SIG-M5 treated with dmso at 0.1 percent for 504 hours (cell line): ENCODE results near the gene KRT83.
"Not testable (repeated sequence)": the region's sequence is repeated elsewhere in the genome, so short reads cannot be mapped to it uniquely, and the experiment has no call there.

Source experiments
- DNase-seq: peaks from one replicate; lab custom pipeline; 2025; ENCODE audit not compliant: unreplicated experiment; lab: John Stamatoyannopoulos, UW

The KRT83 gene

GRCh38 chr12:52287816-52288805, 33.1 kb downstream of the KRT83 start:
- not testable (repeated sequence) for DNase-seq

- DNase-seq = not testable (repeated sequence)
Observed at GRCh38 chr12:52286857-52287785, 34.1 kb downstream of the KRT83 start.

- no peak for DNase-seq
Observed at GRCh38 chr12:52285851-52286530, 35.2 kb downstream of the KRT83 start.

DNA sequence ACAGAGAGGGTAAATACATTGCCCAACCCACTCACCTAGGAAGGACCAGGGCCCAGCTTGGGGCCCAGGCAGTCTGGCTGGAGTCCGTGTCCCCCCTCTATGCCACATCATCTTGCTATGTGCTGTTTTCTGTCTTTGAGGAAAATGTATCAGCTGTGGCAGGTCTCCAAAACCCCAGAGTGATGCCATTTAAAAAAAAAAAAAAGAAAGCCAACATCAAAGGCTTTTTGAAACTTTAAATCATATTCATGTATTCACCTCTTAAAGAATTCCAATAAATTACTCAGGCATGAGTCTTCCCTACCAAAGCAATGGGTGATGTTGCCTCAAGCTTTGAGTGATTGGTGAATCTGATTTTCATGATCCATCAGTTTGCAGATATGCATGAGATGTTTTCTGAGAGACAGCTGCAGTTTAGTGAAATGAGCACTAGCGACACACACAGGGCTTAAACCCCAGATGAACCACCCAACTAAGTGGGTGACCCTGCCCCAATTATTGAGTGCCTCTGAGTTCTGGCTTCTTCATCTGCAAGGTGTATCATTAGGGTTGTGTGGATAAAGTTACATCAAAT, 35.9 kb downstream of the KRT83 start:
- DNase-seq = no peak

DNA sequence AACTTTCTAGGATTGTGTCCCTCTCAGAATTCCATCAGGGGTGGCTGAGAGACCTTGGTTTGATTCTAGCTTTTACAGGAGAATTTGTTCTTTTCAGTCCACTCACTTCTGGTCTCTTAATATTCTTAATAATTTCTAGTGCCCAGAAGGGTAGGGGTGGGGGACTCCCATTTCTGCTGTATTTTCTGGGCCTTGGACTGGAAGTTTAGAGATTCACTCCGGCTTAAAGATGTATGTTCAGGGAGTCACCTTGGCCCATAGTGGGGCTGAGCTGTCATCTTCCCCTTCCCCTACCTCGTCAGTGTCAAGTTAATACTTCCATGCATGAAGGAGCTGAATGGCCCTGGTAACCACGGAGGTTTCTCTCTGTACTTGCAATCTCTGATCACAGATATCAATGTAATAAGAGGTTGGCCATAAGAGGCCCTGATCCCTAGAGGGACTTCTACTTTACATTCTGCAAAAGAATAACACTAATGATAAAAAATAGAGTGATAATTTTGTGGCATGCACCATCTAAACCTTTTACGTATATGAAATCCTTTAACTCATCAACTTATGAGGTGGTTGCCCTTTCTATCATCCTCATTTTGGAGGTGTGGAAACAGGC, 36.5 kb downstream of the KRT83 start:
- no peak for DNase-seq

DNA sequence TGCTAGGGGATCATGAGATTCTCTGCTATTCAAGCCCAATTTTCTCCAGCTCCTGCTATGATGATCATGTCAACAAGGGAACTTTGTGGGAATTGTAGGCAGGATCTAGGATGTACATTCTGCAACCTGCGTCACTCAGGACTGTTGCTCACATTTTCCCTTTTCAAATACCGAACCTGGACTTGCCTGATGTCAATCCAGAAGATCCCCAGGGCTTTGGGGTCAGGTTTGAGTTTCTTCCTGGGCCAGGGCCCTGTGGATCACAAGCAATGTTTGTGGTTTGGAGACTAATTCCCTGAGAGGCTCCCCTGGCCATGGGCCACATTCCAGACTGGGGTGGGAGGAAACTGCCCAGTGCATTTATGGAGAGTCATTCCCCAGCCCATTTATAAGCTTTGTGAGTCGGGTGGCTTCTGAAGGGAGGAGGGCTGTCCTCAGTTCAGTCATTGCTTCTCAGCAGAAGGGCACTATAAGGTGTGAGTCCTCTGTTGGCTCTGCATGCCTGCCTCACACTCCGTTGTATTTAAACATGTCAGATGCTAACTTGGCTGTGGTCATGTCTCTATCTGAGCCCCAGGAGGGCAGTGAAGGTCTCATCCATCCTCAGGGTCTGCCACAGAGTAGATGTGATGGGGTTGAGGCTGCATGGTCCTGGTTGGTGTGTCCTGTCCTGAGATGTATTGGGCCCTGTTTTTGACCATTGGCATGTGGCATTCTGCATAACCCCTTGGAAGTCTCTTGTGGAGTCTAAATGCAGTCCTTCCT, 40.2 kb downstream of the KRT83 start:
- DNase-seq = peak; percentile 61

DNA sequence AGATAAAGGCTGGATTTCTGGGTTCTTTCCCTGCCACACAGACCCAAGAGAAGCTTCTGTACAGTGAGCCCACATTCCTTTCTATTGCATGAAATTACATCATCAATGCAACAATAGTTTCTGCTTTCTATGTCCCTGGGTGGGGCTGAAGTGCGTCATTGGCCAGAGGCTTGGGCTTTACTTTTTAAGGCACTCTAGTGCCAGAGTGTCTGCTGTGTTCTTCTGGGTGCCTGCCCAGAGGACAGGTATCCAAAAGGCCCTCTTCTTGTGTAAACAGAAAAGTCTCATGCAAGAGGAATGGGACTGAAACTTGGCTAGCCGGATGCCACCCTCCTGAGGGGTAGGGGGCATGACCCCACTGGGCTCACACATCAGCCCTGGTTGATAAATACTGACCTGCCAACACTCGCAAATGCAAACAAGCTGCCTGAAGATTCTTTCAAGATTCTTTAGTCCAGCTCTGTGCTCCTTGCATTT, 40.8 kb downstream of the KRT83 start:
- peak; percentile 88 for DNase-seq

- no peak for DNase-seq
Observed at GRCh38 chr12:52279422-52280318, 41.5 kb downstream of the KRT83 start.

DNA sequence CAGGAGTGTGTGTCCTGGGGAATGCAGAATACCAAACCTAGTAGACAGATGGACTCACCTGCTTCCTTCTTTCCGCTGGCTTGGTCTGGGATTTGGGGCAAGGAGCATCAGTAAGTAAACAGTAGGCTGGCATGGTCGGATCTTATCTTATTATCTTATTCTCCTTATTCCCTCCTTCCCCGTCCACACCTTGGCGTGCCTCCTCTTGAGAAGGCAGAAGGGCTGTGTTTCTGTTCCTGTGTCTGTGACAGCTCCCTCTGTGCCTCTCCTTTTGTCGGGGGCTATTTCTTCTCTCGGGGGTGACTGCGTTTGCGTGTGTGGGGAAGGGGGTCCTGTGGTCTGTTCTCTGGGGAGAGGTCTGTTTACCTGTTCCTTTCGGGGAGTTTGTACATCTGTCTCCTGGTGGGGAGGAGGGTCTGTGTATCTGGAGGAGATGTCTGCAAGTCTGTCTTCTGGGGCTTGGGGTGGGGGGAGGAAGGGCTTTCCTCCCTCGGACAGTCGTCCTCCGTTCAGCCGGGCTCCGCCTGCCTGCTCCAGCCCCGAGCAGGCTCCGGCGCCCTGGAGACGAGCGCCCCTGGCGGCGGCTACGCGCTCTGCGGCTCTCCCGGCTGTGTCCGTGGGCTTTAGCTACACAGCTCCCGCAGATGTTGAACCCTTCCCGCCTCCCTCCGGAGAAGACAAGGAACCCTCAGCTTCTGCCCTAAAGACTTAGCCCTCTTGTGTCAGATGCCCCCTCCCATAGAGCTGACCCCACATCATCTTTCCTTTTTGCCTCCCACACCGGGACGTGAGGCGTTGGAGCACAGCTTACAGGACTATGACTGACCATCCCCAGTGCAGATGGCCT, 42.4 kb downstream of the KRT83 start:
- peak; percentile 56 for DNase-seq

GRCh38 chr12:52277486-52278245, 43.5 kb downstream of the KRT83 start:
- no peak for DNase-seq

DNA sequence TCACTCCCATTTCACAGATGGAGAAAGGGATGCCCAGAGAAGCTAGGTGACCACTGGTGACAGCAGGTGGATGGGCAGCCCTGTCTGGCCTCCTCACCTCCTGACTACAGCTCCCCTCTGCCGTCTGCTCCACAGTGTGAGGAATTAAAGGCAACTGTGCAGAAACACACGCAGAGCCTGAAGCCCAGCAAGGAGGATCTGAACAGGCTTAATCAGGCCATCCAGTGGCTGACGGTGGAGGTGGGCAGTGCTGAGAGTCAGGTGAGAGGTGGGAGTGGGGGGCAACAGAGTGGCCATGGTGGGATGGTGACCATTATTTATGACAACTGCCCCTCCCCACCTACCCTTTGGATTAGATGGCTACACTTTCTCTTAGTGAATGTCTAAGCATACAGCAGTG, 45.5 kb downstream of the KRT83 start:
- DNase-seq = no peak

DNA sequence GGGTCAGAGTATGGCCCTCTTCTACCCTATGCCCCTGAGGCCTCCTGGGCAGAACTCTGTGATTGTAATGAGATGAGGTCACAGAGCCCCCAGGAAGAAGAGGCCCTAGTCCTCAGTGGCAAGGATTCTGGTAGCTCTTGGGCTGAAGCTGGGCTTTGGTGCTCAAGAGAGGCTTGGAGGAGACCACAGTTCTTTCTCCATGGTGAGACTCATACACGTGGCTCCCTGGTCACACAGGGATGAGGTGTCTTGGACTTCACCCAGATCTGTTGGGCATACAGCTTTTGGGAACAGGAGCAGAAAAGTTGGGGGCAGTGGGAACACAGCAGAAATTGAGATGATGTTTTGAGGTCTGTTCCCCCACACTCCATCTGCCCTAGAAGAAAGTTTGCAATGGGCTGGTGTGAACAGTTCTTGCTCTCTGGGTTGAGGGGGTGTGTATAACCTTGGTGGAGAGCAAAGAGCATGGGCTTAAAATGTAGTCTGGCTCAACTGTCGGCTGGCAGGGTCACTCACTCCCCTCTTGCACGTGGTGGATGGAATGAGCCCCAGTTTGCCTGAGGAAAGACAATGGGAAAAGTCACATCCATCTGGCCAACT, 46.6 kb downstream of the KRT83 start, which contains the start of gene KRT86:
KRT86 (plus strand) TSS at position 125 of the 600 bp plus-strand sequence. CDS start 27,272 bp downstream, outside the sequence.
- DNase-seq = no peak

GRCh38 chr12:52271158-52271557, 50.0 kb downstream of the KRT83 start:
- DNase-seq = no peak

DNA sequence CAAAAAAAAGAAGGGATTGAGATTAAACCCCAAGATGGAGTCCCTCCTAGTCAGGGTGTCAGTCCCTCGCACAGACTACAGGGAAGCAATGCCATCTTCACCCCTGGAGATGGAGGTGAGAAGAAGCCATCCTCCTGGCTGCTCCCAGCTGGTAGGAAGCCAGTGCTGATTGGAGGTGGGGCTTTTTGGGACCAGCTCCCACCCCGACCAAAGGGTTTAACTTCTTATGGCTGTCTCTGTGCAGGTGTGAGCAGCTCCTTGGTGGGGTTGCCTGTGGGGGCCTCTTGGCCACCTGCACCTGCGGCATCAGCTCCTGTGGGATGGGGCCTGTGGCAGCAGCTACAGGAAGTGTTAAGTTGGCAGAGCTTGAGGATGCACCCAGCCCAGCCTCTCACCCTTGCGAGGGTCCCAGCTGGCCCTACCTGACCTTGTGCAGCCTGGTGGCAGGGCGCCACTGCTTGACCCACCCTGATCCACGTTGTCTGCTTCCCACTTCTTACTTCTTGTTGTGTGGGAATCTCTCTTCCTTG, 50.6 kb downstream of the KRT83 start:
- DNase-seq = no peak

DNA sequence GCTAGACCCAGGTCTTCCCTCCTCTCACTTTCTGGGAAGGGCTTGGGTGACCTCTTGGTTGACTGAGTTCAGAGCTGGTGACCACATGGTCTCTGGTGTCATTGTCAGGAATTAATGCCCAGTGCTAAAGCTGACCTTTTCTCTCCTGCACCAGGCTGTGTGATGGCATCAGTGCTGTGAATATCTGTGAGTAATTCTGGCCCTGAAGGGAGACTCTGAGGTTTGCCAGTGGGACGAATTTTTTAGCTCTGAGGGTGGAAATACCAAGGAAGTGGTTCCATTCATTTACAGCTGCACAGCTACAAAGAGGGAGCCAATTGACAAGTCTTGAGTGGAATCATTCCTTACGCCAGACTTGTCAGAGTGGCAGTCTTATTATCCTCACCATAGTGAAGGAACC, 53.0 kb downstream of the KRT83 start:
- no peak for DNase-seq

- no peak for DNase-seq
Observed at GRCh38 chr12:52267699-52268098, 53.5 kb downstream of the KRT83 start.
